HCT116 (cell line): ENCODE results near the gene COX15.

Experiments
- CTCF ChIP-seq, 3 experiments: fragments of 200-600 bp in 1 of 3; sonication (generic) in 1 of 3; IDR thresholded peaks in 2 of 3; conservative IDR thresholded peaks in 1 of 3; 2 replicates each; pipeline ENCODE4 v1.5.1; 2012 to 2017; ENCODE audit warnings: low read depth in 2 of 3, low read length in 2 of 3, antibody characterized with exemption in 1 of 3, borderline replicate concordance in 1 of 3, control low read depth in 1 of 3, mild to moderate bottlenecking in 1 of 3, mixed read lengths in 1 of 3, mixed run types in 1 of 3, moderate library complexity in 1 of 3; ENCODE audit not compliant: insufficient read depth in 1 of 3
- EZH2phosphoT487 ChIP-seq: fragments of 200-600 bp; IDR thresholded peaks from 2 replicates; pipeline ENCODE4 v1.6.1; 2018; ENCODE audit warnings: antibody characterized with exemption, borderline replicate concordance
- POLR2AphosphoS5 ChIP-seq: IDR thresholded peaks from 2 replicates; pipeline ENCODE4 v1.6.1; 2011; ENCODE audit warnings: mild to moderate bottlenecking, low read depth, low read length, moderate library complexity
- TCF7L2 ChIP-seq: IDR thresholded peaks from 2 replicates; pipeline ENCODE4 v1.7.0; 2011; ENCODE audit warnings: borderline replicate concordance, inconsistent platforms; ENCODE audit not compliant: insufficient read depth, insufficient read length; ENCODE audit errors: extremely low read depth
- ZFX ChIP-seq: fragments of 450-650 bp; IDR thresholded peaks from 2 replicates; pipeline ENCODE4 v1.6.1; 2017

GRCh38 chr10:99698504-99699080, 33.3 kb downstream of the COX15 start:
- TF ChIP-seq EZH2phosphoT487: no peak
- TF ChIP-seq CTCF (IDR thresholded peaks at IDR 0.05 in 2 of 3, conservative IDR thresholded peaks at IDR 0.05 in 1 of 3; ENCODE audit: borderline replicate concordance in 1 of 3, insufficient read depth in 1 of 3, low read depth in 2 of 3, low read length in 2 of 3): peak; percentile 20 to 38 (median 37); a peak in 4 of 6 replicates
- no peak for TF ChIP-seq POLR2AphosphoS5
- TF ChIP-seq ZFX: no peak
- TF ChIP-seq TCF7L2: no peak
